Mammary epithelial cell (primary cell): ENCODE results near the gene HEATR9.

ENCODE experiments used
- EZH2 ChIP-seq: IDR thresholded peaks from 2 replicates; pipeline ENCODE4 v1.6.1; 2012; ENCODE audit warnings: low read length, inconsistent platforms, borderline replicate concordance
- TF ChIP-seq, protein P1 (sequence below), 2 donors: IDR thresholded peaks in 1 of 2; conservative IDR thresholded peaks in 1 of 2; 2 replicates each; pipeline ENCODE4 v1.5.1; 2011 to 2012; ENCODE audit warnings: inconsistent platforms in 2 of 2, low read length in 2 of 2, mild to moderate bottlenecking in 2 of 2, control low read depth in 1 of 2, low read depth in 1 of 2; ENCODE audit not compliant: insufficient read depth in 1 of 2; ENCODE audit errors: extremely low read depth in 1 of 2

GRCh38 chr17:35870906-35871819 lies 2.5 kb upstream of the HEATR9 start:
- TF ChIP-seq EZH2, result no peak
- TF ChIP-seq, protein P1, sequence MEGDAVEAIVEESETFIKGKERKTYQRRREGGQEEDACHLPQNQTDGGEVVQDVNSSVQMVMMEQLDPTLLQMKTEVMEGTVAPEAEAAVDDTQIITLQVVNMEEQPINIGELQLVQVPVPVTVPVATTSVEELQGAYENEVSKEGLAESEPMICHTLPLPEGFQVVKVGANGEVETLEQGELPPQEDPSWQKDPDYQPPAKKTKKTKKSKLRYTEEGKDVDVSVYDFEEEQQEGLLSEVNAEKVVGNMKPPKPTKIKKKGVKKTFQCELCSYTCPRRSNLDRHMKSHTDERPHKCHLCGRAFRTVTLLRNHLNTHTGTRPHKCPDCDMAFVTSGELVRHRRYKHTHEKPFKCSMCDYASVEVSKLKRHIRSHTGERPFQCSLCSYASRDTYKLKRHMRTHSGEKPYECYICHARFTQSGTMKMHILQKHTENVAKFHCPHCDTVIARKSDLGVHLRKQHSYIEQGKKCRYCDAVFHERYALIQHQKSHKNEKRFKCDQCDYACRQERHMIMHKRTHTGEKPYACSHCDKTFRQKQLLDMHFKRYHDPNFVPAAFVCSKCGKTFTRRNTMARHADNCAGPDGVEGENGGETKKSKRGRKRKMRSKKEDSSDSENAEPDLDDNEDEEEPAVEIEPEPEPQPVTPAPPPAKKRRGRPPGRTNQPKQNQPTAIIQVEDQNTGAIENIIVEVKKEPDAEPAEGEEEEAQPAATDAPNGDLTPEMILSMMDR (conservative IDR thresholded peaks at IDR 0.05 in 1 of 2, IDR thresholded peaks at IDR 0.05 in 1 of 2; ENCODE audit: extremely low read depth in 1 of 2, insufficient read depth in 1 of 2, low read depth in 1 of 2, low read length in 2 of 2), result no peak
